ENCODE results near the gene PHF19. TPM values are rescaled to one million over a fixed set of nuclear protein-coding genes. Genes with fewer than 3 reads are reported as not detected.

The PHF19 gene
- total and polyA plus RNA-seq, 10 of the 15 experiments (the other 5 are each of a cell fraction or from before 2014, with no cell fraction given), result 26.0 to 133 (median 87.7) TPM

DNA sequence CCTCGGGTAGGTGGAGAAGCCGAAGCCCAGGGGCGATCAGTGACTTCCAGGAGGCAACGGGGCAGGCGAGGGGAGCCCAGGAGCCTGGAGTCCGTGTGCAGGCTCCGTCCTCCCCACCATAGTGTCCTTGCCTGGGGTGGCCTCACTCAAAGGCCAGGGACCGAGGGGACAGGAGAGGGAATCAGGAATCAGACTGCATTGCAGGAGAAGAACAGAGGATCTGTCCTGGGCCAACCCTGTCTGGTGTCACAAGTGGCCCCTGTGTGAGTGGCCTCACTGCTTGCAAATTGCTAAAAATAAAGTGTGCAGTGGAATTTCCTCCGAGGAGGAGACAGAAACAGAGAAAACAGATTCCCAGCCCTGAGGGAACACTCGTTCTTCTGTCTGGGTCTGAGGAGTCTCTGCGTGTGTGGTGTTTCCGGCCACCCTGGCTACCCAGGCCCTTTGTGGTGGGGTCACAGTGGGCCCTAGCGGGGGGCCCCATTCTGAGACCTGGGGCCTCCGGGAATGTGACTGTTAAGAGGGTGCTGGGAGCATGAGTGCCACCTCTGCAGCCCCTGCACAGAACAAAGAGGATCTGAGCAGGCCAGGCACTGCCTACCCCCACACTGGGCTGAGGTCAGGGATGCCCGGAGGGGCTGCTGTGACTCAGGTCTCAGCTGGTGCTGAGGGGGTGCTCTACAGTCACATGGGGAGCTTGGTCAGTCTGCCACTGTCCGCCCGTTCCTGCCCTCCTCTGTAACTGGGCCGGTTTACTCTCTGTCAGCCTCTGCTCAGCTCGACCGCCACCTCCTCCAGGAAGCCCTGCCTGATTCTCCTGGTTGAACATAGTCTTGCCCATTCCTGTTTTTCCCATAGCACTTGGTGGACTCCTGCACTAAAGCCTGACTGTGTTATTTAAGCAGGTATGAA is 42.2 kb upstream of the PHF19 start (continued):
- TF ChIP-seq SUZ12 (IDR thresholded peaks at IDR 0.05; ENCODE audit: unreplicated experiment) (no peak), DPF2 (IDR thresholded peaks at IDR 0.05) (no peak), SPI1 (IDR thresholded peaks at IDR 0.05; ENCODE audit: borderline replicate concordance, insufficient read depth, low read depth, low read length) (no peak), MXI1 (IDR thresholded peaks at IDR 0.05; ENCODE audit: low read depth, low read length) (no peak), MTA3 (IDR thresholded peaks at IDR 0.05; ENCODE audit: borderline replicate concordance, low read length) (no peak), POLR2AphosphoS5 (IDR thresholded peaks at IDR 0.05; ENCODE audit: low read length) (peak; percentile 62; the same call in 1 of the 2 replicates), SUPT20H (IDR thresholded peaks at IDR 0.05; ENCODE audit: borderline replicate concordance, control insufficient read depth, low read depth, low read length) (no peak), ZNF217 (IDR thresholded peaks at IDR 0.05) (0 out of 2 replicates have a peak, but pooled peaks have one; percentile 38)
- TF ChIP-seq, protein P1, sequence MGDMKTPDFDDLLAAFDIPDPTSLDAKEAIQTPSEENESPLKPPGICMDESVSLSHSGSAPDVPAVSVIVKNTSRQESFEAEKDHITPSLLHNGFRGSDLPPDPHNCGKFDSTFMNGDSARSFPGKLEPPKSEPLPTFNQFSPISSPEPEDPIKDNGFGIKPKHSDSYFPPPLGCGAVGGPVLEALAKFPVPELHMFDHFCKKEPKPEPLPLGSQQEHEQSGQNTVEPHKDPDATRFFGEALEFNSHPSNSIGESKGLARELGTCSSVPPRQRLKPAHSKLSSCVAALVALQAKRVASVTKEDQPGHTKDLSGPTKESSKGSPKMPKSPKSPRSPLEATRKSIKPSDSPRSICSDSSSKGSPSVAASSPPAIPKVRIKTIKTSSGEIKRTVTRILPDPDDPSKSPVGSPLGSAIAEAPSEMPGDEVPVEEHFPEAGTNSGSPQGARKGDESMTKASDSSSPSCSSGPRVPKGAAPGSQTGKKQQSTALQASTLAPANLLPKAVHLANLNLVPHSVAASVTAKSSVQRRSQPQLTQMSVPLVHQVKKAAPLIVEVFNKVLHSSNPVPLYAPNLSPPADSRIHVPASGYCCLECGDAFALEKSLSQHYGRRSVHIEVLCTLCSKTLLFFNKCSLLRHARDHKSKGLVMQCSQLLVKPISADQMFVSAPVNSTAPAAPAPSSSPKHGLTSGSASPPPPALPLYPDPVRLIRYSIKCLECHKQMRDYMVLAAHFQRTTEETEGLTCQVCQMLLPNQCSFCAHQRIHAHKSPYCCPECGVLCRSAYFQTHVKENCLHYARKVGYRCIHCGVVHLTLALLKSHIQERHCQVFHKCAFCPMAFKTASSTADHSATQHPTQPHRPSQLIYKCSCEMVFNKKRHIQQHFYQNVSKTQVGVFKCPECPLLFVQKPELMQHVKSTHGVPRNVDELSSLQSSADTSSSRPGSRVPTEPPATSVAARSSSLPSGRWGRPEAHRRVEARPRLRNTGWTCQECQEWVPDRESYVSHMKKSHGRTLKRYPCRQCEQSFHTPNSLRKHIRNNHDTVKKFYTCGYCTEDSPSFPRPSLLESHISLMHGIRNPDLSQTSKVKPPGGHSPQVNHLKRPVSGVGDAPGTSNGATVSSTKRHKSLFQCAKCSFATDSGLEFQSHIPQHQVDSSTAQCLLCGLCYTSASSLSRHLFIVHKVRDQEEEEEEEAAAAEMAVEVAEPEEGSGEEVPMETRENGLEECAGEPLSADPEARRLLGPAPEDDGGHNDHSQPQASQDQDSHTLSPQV (IDR thresholded peaks at IDR 0.05), result no peak
- TF ChIP-seq, protein P2, sequence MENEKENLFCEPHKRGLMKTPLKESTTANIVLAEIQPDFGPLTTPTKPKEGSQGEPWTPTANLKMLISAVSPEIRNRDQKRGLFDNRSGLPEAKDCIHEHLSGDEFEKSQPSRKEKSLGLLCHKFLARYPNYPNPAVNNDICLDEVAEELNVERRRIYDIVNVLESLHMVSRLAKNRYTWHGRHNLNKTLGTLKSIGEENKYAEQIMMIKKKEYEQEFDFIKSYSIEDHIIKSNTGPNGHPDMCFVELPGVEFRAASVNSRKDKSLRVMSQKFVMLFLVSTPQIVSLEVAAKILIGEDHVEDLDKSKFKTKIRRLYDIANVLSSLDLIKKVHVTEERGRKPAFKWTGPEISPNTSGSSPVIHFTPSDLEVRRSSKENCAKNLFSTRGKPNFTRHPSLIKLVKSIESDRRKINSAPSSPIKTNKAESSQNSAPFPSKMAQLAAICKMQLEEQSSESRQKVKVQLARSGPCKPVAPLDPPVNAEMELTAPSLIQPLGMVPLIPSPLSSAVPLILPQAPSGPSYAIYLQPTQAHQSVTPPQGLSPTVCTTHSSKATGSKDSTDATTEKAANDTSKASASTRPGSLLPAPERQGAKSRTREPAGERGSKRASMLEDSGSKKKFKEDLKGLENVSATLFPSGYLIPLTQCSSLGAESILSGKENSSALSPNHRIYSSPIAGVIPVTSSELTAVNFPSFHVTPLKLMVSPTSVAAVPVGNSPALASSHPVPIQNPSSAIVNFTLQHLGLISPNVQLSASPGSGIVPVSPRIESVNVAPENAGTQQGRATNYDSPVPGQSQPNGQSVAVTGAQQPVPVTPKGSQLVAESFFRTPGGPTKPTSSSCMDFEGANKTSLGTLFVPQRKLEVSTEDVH (IDR thresholded peaks at IDR 0.05; ENCODE audit: low read depth, partially characterized antibody), result no peak
- TF ChIP-seq, protein P3, sequence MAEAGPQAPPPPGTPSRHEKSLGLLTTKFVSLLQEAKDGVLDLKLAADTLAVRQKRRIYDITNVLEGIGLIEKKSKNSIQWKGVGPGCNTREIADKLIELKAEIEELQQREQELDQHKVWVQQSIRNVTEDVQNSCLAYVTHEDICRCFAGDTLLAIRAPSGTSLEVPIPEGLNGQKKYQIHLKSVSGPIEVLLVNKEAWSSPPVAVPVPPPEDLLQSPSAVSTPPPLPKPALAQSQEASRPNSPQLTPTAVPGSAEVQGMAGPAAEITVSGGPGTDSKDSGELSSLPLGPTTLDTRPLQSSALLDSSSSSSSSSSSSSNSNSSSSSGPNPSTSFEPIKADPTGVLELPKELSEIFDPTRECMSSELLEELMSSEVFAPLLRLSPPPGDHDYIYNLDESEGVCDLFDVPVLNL (IDR thresholded peaks at IDR 0.05; ENCODE audit: low read depth, low read length), result no peak
- TF ChIP-seq, protein P4, sequence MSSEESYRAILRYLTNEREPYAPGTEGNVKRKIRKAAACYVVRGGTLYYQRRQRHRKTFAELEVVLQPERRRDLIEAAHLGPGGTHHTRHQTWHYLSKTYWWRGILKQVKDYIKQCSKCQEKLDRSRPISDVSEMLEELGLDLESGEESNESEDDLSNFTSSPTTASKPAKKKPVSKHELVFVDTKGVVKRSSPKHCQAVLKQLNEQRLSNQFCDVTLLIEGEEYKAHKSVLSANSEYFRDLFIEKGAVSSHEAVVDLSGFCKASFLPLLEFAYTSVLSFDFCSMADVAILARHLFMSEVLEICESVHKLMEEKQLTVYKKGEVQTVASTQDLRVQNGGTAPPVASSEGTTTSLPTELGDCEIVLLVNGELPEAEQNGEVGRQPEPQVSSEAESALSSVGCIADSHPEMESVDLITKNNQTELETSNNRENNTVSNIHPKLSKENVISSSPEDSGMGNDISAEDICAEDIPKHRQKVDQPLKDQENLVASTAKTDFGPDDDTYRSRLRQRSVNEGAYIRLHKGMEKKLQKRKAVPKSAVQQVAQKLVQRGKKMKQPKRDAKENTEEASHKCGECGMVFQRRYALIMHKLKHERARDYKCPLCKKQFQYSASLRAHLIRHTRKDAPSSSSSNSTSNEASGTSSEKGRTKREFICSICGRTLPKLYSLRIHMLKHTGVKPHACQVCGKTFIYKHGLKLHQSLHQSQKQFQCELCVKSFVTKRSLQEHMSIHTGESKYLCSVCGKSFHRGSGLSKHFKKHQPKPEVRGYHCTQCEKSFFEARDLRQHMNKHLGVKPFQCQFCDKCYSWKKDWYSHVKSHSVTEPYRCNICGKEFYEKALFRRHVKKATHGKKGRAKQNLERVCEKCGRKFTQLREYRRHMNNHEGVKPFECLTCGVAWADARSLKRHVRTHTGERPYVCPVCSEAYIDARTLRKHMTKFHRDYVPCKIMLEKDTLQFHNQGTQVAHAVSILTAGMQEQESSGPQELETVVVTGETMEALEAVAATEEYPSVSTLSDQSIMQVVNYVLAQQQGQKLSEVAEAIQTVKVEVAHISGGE (CRISPR knock-in tag; IDR thresholded peaks at IDR 0.05), result no peak
- TF ChIP-seq, protein P5, sequence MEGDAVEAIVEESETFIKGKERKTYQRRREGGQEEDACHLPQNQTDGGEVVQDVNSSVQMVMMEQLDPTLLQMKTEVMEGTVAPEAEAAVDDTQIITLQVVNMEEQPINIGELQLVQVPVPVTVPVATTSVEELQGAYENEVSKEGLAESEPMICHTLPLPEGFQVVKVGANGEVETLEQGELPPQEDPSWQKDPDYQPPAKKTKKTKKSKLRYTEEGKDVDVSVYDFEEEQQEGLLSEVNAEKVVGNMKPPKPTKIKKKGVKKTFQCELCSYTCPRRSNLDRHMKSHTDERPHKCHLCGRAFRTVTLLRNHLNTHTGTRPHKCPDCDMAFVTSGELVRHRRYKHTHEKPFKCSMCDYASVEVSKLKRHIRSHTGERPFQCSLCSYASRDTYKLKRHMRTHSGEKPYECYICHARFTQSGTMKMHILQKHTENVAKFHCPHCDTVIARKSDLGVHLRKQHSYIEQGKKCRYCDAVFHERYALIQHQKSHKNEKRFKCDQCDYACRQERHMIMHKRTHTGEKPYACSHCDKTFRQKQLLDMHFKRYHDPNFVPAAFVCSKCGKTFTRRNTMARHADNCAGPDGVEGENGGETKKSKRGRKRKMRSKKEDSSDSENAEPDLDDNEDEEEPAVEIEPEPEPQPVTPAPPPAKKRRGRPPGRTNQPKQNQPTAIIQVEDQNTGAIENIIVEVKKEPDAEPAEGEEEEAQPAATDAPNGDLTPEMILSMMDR (IDR thresholded peaks at IDR 0.05 in 2 of 3, conservative IDR thresholded peaks at IDR 0.05 in 1 of 3; ENCODE audit: control insufficient read depth in 2 of 3, extremely low read depth in 1 of 3, insufficient read depth in 1 of 3, low read depth in 3 of 3, low read length in 3 of 3), result no peak

All from GM12878 (cell line).